Measurements from ENCODE around the gene RASA3.

Gene RASA3

GRCh38 chr13:114035583-114036531, 96.6 kb downstream of the RASA3 start:
- TF ChIP-seq ZNF274 (IDR thresholded peaks at IDR 0.05; ENCODE audit: low read depth, low read length) = no peak

GRCh38 chr13:114035186-114035582, 97.2 kb downstream of the RASA3 start:
- TF ChIP-seq ZNF274 (IDR thresholded peaks at IDR 0.05; ENCODE audit: low read depth, low read length) = no peak
- no peak overlapping the region for H3K4me3 ChIP-seq (ENCODE audit: low read length)

More at GRCh38 chr13:114035583-114036531, 96.6 kb downstream of the RASA3 start:
- H3K4me3 ChIP-seq (ENCODE audit: low read length) = no peak overlapping the region

- no peak overlapping the region for H3K4me3 ChIP-seq (ENCODE audit: low read length)
- no peak for TF ChIP-seq ZNF274 (IDR thresholded peaks at IDR 0.05; ENCODE audit: low read depth, low read length)
Observed at GRCh38 chr13:114034481-114034891, 97.9 kb downstream of the RASA3 start.

GRCh38 chr13:114033541-114034315, 98.7 kb downstream of the RASA3 start:
- no peak overlapping the region for H3K4me3 ChIP-seq (ENCODE audit: low read length)
- no peak for TF ChIP-seq ZNF274 (IDR thresholded peaks at IDR 0.05; ENCODE audit: low read depth, low read length)

- H3K4me3 ChIP-seq (ENCODE audit: low read length) = no peak overlapping the region
- no peak for TF ChIP-seq ZNF274 (IDR thresholded peaks at IDR 0.05; ENCODE audit: low read depth, low read length)
Observed at GRCh38 chr13:114032126-114032799, 100.2 kb downstream of the RASA3 start.

GRCh38 chr13:114031631-114032030, 100.8 kb downstream of the RASA3 start:
- no peak for TF ChIP-seq ZNF274 (IDR thresholded peaks at IDR 0.05; ENCODE audit: low read depth, low read length)
- no peak overlapping the region for H3K4me3 ChIP-seq (ENCODE audit: low read length)

GRCh38 chr13:114030666-114031610, 101.5 kb downstream of the RASA3 start:
- no peak overlapping the region for H3K4me3 ChIP-seq (ENCODE audit: low read length)
- TF ChIP-seq ZNF274 (IDR thresholded peaks at IDR 0.05; ENCODE audit: low read depth, low read length) = no peak

GRCh38 chr13:114029866-114030625, 102.4 kb downstream of the RASA3 start:
- no peak overlapping the region for H3K4me3 ChIP-seq (ENCODE audit: low read length)
- no peak for TF ChIP-seq ZNF274 (IDR thresholded peaks at IDR 0.05; ENCODE audit: low read depth, low read length)

GRCh38 chr13:114027826-114028225, 104.6 kb downstream of the RASA3 start:
- no peak for TF ChIP-seq ZNF274 (IDR thresholded peaks at IDR 0.05; ENCODE audit: low read depth, low read length)
- no peak overlapping the region for H3K4me3 ChIP-seq (ENCODE audit: low read length)

GRCh38 chr13:114027046-114027715, 105.2 kb downstream of the RASA3 start:
- no peak overlapping the region; the same call in 1 of the 2 replicates for H3K4me3 ChIP-seq (ENCODE audit: low read length)
- TF ChIP-seq ZNF274 (IDR thresholded peaks at IDR 0.05; ENCODE audit: low read depth, low read length) = no peak

- no peak for TF ChIP-seq ZNF274 (IDR thresholded peaks at IDR 0.05; ENCODE audit: low read depth, low read length)
- H3K4me3 ChIP-seq (ENCODE audit: low read length) = no peak overlapping the region
Observed at GRCh38 chr13:114026481-114026880, 105.9 kb downstream of the RASA3 start.
